Vagina (tissue), 2 donors: ENCODE results near the gene CRYBB3.

ENCODE experiments used
- CTCF ChIP-seq, 3 experiments: fragments of 450-650 bp in 2 of 3; fragments of 200-600 bp in 1 of 3; sonication (generic) in 1 of 3; IDR thresholded peaks; one replicate each; pipeline ENCODE4 v1.5.1; 2017 to 2019; ENCODE audit warnings: antibody characterized with exemption in 3 of 3, mild to moderate bottlenecking in 2 of 3, moderate library complexity in 2 of 3
- POLR2A ChIP-seq, 2 donors: fragments of 450-650 bp; IDR thresholded peaks; one replicate each; pipeline ENCODE4 v1.6.1; 2017; ENCODE audit warnings: antibody characterized with exemption in 2 of 2, mild to moderate bottlenecking in 2 of 2, moderate library complexity in 2 of 2
- POLR2AphosphoS5 ChIP-seq, 2 donors: sonication (generic); formaldehyde crosslinking; IDR thresholded peaks; one replicate each; pipeline ENCODE4 v1.9.0; 2017; ENCODE audit warnings: antibody characterized with exemption in 2 of 2, mild to moderate bottlenecking in 2 of 2, low read depth in 1 of 2; ENCODE audit not compliant: insufficient read depth in 1 of 2

GRCh38 chr22:25156736-25157135, 42.9 kb upstream of the CRYBB3 start:
- no peak for TF ChIP-seq CTCF (IDR thresholded peaks at IDR 0.05)
- TF ChIP-seq POLR2AphosphoS5 (IDR thresholded peaks at IDR 0.05; ENCODE audit: insufficient read depth in 1 of 2, low read depth in 1 of 2) = no peak
- TF ChIP-seq POLR2A (IDR thresholded peaks at IDR 0.05) = no peak
